GM23338 (cell line): Measurements from ENCODE around the gene HCFC2.

ENCODE experiments used
- CREB1 ChIP-seq: fragments of 250-450 bp; sonication (Bioruptor Pico); IDR thresholded peaks from 2 replicates; pipeline ENCODE4 v1.5.0; 2020; ENCODE audit warnings: low read depth, mild to moderate bottlenecking, moderate library complexity
- EZH2 ChIP-seq: fragments of 200-600 bp; sonication (generic); IDR thresholded peaks from one replicate; pipeline ENCODE4 v1.8.0; 2017; ENCODE audit warnings: antibody characterized with exemption, mild to moderate bottlenecking, low read depth; ENCODE audit not compliant: unreplicated experiment
- EZH2phosphoT487 ChIP-seq: fragments of 200-600 bp; sonication (generic); IDR thresholded peaks from one replicate; pipeline ENCODE4 v1.8.1; 2018; ENCODE audit warnings: antibody characterized with exemption; ENCODE audit not compliant: unreplicated experiment
- JUNB ChIP-seq: IDR thresholded peaks from one replicate; pipeline ENCODE4 v1.6.1; 2016; ENCODE audit warnings: antibody characterized with exemption; ENCODE audit not compliant: unreplicated experiment
- NANOG ChIP-seq: IDR thresholded peaks from 2 replicates; pipeline ENCODE4 v1.6.1; 2016; ENCODE audit warnings: antibody characterized with exemption, borderline replicate concordance
- POLR2AphosphoS5 ChIP-seq: IDR thresholded peaks from 2 replicates; pipeline ENCODE4 v1.6.1; 2016; ENCODE audit warnings: antibody characterized with exemption, low read depth
- STAT1 ChIP-seq: IDR thresholded peaks from one replicate; pipeline ENCODE4 v1.6.1; 2016; ENCODE audit warnings: antibody characterized with exemption; ENCODE audit not compliant: unreplicated experiment
- TF ChIP-seq, protein P1 (sequence below), 2 experiments: fragments of 200-600 bp in 1 of 2; sonication (generic) in 1 of 2; conservative IDR thresholded peaks; 2 replicates each; pipeline versions ENCODE4 v1.5.1 to v1.6.1; 2016 to 2017; ENCODE audit warnings: antibody characterized with exemption in 2 of 2, low read depth in 2 of 2, mild to moderate bottlenecking in 2 of 2, moderate library complexity in 1 of 2
- TF ChIP-seq, protein P2 (sequence below): IDR thresholded peaks from one replicate; pipeline ENCODE4 v1.6.1; 2018; ENCODE audit warnings: antibody characterized with exemption; ENCODE audit not compliant: unreplicated experiment

- TF ChIP-seq, protein P1, sequence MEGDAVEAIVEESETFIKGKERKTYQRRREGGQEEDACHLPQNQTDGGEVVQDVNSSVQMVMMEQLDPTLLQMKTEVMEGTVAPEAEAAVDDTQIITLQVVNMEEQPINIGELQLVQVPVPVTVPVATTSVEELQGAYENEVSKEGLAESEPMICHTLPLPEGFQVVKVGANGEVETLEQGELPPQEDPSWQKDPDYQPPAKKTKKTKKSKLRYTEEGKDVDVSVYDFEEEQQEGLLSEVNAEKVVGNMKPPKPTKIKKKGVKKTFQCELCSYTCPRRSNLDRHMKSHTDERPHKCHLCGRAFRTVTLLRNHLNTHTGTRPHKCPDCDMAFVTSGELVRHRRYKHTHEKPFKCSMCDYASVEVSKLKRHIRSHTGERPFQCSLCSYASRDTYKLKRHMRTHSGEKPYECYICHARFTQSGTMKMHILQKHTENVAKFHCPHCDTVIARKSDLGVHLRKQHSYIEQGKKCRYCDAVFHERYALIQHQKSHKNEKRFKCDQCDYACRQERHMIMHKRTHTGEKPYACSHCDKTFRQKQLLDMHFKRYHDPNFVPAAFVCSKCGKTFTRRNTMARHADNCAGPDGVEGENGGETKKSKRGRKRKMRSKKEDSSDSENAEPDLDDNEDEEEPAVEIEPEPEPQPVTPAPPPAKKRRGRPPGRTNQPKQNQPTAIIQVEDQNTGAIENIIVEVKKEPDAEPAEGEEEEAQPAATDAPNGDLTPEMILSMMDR (conservative IDR thresholded peaks at IDR 0.05; ENCODE audit: low read depth in 2 of 2) = no peak
- TF ChIP-seq EZH2 = no peak
- TF ChIP-seq STAT1 = no peak
- TF ChIP-seq POLR2AphosphoS5 = no peak
- TF ChIP-seq EZH2phosphoT487 = no peak
- no peak for TF ChIP-seq CREB1 (CRISPR knock-in tag)
- TF ChIP-seq, protein P2, sequence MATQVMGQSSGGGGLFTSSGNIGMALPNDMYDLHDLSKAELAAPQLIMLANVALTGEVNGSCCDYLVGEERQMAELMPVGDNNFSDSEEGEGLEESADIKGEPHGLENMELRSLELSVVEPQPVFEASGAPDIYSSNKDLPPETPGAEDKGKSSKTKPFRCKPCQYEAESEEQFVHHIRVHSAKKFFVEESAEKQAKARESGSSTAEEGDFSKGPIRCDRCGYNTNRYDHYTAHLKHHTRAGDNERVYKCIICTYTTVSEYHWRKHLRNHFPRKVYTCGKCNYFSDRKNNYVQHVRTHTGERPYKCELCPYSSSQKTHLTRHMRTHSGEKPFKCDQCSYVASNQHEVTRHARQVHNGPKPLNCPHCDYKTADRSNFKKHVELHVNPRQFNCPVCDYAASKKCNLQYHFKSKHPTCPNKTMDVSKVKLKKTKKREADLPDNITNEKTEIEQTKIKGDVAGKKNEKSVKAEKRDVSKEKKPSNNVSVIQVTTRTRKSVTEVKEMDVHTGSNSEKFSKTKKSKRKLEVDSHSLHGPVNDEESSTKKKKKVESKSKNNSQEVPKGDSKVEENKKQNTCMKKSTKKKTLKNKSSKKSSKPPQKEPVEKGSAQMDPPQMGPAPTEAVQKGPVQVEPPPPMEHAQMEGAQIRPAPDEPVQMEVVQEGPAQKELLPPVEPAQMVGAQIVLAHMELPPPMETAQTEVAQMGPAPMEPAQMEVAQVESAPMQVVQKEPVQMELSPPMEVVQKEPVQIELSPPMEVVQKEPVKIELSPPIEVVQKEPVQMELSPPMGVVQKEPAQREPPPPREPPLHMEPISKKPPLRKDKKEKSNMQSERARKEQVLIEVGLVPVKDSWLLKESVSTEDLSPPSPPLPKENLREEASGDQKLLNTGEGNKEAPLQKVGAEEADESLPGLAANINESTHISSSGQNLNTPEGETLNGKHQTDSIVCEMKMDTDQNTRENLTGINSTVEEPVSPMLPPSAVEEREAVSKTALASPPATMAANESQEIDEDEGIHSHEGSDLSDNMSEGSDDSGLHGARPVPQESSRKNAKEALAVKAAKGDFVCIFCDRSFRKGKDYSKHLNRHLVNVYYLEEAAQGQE = no peak
- TF ChIP-seq JUNB = no peak
- no peak for TF ChIP-seq NANOG
These were observed 90.5 kb downstream of the HCFC2 start for GRCh38 chr12:104154806-104155205.
